MM.1S (cell line): Measurements from ENCODE around the gene SEMA6C.
"Not testable (repeated sequence)": the region's sequence is repeated elsewhere in the genome, so short reads cannot be mapped to it uniquely, and the experiment has no call there.

Experiments used
- CTCF ChIP-seq: fragments of 300-600 bp; sonication (generic); IDR thresholded peaks from 2 replicates; pipeline ENCODE4 v1.5.1; 2016; ENCODE audit warnings: antibody characterized with exemption, low read length, mixed read lengths
- EZH2phosphoT487 ChIP-seq: fragments of 300-600 bp; sonication (generic); IDR thresholded peaks from 2 replicates; pipeline ENCODE4 v1.6.1; 2018; ENCODE audit warnings: antibody characterized with exemption, low read length

- TF ChIP-seq CTCF, EZH2phosphoT487: not testable (repeated sequence)
Measured at GRCh38 chr1:151097426-151097825, 49.0 kb downstream of the SEMA6C start.
